Activated CD4-positive, CD25-positive, alpha-beta regulatory T cell treated with anti-CD3 and anti-CD28 coated beads, Interleukin-2, amount 50 U/mL, for 72 hours (primary cell): Measurements from ENCODE around the gene PCYT2.

ENCODE experiments used
- DNase-seq: peaks from one replicate; pipeline ENCODE4 v3.0.0; 2021

PCYT2 gene

DNA sequence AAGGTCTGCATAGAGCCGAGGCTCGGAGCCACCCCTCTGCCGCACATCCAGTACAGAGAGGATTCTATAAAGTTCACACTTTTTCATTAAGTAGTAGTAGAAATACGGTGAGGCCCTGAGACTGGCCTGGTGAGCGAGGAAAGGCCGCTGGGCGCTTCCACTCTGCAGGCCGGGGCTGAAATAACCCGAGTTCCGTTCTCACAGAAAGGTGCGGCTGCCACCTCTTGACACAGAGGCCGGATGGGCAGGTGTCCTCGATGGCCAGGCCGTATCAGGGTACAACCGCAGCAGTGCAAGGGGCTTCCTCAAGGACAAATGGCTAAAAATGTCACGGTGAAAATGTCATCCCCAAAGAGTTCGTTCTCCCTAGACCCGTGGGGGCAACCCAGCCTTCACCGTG is 770 bp upstream of the PCYT2 start:
- no peak for DNase-seq

GRCh38 chr17:81910840-81911276 is 341 bp downstream of the PCYT2 start:
- no peak for DNase-seq

DNA sequence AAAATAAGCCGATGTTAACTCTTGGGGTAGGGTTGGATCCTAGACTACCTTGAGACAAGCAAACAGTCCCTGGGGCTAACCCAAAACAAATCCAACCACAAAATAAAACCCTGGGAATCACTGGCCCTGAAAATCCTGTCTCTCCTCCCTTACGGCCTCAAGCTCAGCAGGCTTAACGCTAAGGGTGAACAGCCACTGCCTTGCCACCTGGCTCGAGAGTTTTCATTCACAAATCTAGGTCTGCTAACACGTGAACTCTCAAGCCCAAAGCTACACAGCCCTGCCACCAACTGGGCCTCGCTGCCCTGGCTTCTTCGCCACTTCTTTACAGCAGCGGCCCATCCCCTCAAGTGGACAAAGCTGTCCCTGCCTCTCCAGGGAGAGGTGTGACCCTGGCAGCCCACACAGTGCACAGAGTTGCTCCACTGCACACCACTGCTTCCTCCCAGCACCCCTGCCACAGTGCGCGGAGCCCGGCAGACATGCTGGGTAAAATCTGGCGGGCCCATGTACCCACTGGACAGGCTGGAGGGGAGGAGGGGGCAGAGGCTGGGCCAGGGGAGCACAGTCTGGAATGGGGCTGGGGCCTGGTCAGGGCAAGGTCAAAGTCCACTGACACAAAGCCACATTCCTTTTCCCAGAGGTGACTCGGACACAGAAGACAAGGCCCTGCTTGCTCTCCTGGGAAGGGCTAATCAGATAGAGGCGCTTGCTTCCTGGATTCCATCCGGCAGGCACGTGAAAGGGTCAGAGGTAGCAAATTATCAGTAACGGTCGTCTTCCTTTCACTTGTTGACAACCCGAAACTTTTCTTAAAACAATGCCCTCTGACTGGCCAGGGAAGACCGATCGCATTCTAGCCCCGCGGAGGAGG is 996 bp downstream of the PCYT2 start:
- DNase-seq = no peak

- no peak for DNase-seq
Measured at GRCh38 chr17:81909231-81909630, 2.0 kb downstream of the PCYT2 start.

DNA sequence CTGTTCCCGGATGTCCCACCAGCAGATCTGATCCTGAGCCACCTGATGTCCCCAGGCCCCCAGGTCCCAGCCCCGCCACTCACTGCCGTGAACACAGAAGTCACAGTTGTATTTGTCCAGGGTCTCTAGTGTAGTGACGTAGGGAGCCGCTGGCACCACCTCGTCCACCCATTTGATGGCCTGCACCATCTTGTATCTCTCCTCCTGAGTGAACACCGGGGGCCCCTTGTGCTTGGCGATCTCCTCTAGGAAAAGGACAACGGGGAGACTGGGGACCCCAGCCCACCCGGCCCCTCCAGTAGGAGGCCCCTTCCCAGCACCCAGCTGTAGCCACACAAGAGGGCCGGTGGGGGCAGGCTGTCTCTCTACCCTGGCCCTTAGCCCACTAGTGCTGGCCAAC is 2.4 kb downstream of the PCYT2 start:
- no peak for DNase-seq

- DNase-seq = no peak
Measured at GRCh38 chr17:81907219-81908145, 3.7 kb downstream of the PCYT2 start.

GRCh38 chr17:81906476-81907218 is 4.6 kb downstream of the PCYT2 start:
- no peak for DNase-seq

GRCh38 chr17:81905993-81906392 is 5.2 kb downstream of the PCYT2 start:
- DNase-seq = no peak

GRCh38 chr17:81905424-81905875 is 5.7 kb downstream of the PCYT2 start:
- DNase-seq = no peak

DNA sequence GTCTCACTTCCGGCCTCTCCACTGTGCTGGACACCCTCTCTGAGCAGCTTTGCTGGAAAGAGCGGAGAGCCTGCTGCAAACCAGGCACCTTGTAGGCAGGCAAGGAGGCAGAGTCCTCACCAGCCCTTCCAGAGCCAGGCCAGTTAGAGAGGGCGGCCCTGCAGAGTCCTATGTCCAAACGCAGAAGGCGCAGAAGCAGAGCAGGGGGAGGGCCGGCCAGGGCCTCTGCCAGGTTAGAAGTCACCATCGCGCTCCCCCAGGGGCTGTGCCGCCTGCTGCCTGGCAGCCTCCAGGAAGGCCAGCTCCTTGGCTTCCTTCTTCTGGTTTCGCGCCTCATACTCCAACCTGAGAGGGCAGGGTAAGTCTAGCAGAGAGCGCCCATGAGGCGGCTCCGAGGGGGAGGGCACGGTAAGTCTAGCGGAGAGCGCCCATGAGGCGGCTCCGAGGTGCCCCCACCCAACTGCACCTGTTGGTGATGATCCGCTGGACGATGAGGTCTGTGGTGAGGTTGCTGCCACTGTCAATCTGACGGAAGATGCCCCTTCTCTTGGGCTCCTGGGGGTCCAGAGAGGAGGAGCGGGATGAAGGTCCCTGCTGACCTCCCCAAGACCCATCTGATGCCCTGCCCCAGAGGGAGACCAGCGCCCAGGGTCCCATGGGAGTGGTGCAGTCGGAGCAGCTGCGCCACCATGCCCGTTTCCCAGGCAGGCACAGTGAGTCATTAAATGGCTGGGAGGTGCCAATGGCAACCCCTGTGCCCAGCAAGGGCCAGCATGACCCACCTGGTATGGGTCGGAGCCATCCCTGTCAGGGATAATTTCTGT is 6.4 kb downstream of the PCYT2 start:
- no peak for DNase-seq

GRCh38 chr17:81903896-81904599 is 7.2 kb downstream of the PCYT2 start:
- DNase-seq = no peak

- no peak for DNase-seq
Measured at GRCh38 chr17:81903415-81903831, 7.8 kb downstream of the PCYT2 start.

- DNase-seq = no peak
Measured at GRCh38 chr17:81902653-81903414, 8.4 kb downstream of the PCYT2 start.

DNA sequence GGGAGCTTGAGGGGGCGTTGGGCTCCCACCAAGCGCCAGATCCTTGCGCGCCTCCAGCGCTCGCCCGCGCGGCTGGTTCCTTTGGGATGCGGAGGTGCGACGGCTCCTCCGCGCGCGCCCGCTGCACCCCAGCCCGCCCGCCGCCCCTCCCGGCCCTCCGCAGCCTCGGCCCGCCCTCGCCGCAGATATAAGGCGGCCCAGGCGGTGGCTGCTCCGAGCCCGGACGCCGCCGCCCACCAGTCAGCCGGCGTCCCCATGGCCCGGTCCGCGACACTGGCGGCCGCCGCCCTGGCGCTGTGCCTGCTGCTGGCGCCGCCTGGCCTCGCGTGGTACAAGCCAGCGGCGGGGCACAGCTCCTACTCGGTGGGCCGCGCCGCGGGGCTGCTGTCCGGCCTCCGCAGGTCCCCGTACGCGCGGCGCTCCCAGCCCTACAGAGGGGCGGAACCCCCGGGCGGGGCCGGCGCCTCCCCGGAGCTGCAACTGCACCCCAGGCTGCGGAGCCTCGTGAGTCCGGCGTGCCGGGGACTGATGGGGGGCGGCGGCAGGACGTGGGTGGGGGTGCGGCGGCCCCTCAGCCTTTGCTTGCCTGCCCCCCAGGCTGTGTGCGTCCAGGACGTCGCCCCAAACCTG is 9.1 kb downstream of the PCYT2 start, which contains the start of gene NPB:
Gene NPB, plus strand, starts transcription at position 216 of the 630 bp plus-strand sequence. Its CDS starts 40 bp downstream, at position 256.
- DNase-seq = no peak

DNA sequence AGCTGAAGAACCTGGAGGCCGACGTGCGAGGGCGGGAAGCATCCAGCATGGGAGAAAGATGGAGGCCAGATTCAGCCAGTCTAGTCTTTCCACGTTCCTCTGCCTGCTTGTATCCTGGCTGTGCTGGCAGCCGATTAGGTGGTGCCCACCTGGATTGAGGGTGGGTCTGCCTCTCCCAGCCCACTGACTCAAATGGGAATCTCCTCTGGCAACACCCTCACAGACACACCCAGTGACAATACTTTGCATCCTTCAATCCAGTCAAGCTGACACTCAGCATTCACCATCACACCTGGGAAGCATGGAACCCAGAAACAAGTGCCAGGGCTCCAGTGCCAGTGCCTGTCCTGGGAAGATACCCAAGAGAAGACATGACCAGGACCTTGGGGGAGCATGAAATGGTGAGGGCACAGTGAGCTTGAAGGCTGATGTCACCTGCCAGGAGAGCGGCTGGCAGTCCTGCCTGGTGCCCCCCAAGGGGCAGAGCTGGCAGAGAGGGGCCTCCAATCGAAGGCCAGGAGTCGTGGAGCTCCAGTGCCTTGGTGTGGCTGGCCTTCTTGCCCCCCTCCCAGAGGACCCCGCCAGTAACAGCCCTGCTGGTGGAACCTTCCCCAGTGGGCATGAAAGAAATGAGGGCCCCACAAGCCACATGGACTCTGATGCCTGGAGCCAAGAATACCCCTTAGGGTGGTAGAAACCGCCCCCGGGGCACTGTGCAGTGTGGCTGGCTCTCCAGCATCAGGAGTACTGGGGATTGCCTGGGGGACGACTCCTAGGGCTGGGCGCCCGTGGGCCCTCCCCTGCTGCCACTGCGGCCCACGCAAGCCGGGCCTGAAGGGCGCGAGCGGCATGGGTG is 9.8 kb downstream of the PCYT2 start:
- no peak for DNase-seq

- no peak for DNase-seq
Measured at GRCh38 chr17:81900181-81900820, 10.9 kb downstream of the PCYT2 start.

DNA sequence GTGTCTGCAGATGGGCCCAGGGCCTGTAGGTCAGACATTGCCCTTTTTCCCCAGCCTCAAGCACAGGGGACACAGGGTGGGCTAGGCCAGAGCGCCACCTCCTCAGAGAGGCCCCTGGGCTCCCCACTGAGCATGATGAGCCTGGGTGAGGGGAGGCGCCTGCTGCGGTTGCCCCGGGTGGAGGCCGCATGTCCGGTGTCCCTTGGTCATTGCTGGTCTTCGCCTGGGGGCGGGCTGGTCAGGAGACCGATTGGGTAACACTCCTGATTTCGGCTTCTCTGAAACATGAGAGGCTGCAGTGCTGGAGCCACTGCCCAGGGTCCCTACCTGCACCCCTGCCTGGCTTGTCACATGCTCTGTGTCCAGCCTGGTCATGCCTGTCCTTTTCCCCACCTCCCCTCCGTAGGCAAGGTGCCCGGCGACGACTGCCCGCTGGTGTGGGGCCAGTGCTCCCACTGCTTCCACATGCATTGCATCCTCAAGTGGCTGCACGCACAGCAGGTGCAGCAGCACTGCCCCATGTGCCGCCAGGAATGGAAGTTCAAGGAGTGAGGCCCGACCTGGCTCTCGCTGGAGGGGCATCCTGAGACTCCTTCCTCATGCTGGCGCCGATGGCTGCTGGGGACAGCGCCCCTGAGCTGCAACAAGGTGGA is 11.6 kb downstream of the PCYT2 start:
- DNase-seq = no peak

GRCh38 chr17:81898885-81899284 is 12.3 kb downstream of the PCYT2 start:
- DNase-seq = no peak
